GM13977 (cell line): ENCODE results near the gene SIGLEC1.

Experiments
- DNase-seq: peaks from one replicate; pipeline ENCODE4 v3.0.0; 2012; ENCODE audit warnings: low spot score
- CTCF ChIP-seq: IDR thresholded peaks from 2 replicates; pipeline ENCODE4 v1.5.1; 2012; ENCODE audit warnings: mild to moderate bottlenecking, control low read depth; ENCODE audit not compliant: insufficient read depth; ENCODE audit errors: extremely low read depth, missing control alignments
- in situ Hi-C: fragments of 300-500 bp; cut with MboI; formaldehyde crosslinking; loops from one replicate; pipeline ENCODE4 v1.12.0; 2022; ENCODE audit warnings: low sequenced_read_pairs, low pct_unique_long_range_greater_than_20kb, mixed read lengths, inconsistent platforms; ENCODE audit not compliant: unreplicated experiment

Gene SIGLEC1

GRCh38 chr20:3755814-3756480 lies 43.5 kb upstream of the SIGLEC1 start:
- in situ Hi-C loops: no loop called here
- no peak for DNase-seq
- no peak for TF ChIP-seq CTCF

- no peak for TF ChIP-seq CTCF
- in situ Hi-C loops: no loop called here
- DNase-seq: no peak
Measured at GRCh38 chr20:3755269-3755668, 42.9 kb upstream of the SIGLEC1 start.

GRCh38 chr20:3754276-3754630 lies 41.9 kb upstream of the SIGLEC1 start:
- no peak for DNase-seq
- TF ChIP-seq CTCF: no peak
- in situ Hi-C loops: no loop called here

- no peak for TF ChIP-seq CTCF
- DNase-seq: no peak
- in situ Hi-C loops: no loop called here
Measured at GRCh38 chr20:3753501-3754275, 41.3 kb upstream of the SIGLEC1 start.

GRCh38 chr20:3753098-3753497 lies 40.7 kb upstream of the SIGLEC1 start:
- peak; percentile 77 for TF ChIP-seq CTCF
- DNase-seq: peak; percentile 89
- in situ Hi-C loops: no loop called here

GRCh38 chr20:3752386-3752759 lies 40.0 kb upstream of the SIGLEC1 start:
- in situ Hi-C loops: no loop called here
- no peak for TF ChIP-seq CTCF
- no peak for DNase-seq
